MV-4-11 (cell line): ENCODE measurements around the gene ZBTB2.

ENCODE experiments used
- DNase-seq: peaks from one replicate; lab custom pipeline; 2025; lab: John Stamatoyannopoulos, UW

ZBTB2 gene

GRCh38 chr6:151330130-151330696, 61.1 kb downstream of the ZBTB2 start:
- DNase-seq: no peak

GRCh38 chr6:151327101-151327500, 64.3 kb downstream of the ZBTB2 start:
- DNase-seq: no peak

DNA sequence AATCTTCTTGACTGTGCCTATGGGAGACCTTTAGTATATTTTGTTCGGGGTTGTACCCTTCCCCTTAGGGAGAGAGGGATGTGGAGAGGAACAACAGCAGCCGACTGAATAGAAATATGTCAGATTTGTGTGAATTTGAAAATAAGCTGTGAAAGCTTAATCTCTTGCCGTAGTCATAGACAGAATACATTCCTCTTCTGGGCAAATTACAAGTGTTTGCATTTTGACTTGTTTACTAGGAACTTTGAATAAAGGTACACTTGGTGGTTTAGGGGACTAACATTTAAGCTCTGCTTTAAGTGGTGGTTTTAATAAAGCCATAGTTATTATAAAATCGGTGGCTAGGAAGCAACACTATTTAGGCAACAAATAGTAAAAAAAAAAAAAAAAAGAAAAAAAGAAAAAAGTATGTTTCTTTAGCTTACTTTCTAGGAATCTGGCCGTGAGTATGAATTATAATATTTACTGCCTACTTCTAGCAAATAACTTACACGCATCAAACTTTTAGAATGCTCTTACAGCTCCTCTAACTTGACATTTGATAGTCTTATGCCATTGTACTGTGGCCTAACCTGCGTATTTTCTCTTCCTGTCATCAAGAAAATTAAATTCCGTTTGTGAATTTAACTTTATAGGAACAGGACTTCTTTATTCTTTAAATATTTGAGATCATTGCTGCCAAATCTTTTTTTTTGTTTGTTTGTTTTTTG, 65.1 kb downstream of the ZBTB2 start:
- DNase-seq: no peak

DNA sequence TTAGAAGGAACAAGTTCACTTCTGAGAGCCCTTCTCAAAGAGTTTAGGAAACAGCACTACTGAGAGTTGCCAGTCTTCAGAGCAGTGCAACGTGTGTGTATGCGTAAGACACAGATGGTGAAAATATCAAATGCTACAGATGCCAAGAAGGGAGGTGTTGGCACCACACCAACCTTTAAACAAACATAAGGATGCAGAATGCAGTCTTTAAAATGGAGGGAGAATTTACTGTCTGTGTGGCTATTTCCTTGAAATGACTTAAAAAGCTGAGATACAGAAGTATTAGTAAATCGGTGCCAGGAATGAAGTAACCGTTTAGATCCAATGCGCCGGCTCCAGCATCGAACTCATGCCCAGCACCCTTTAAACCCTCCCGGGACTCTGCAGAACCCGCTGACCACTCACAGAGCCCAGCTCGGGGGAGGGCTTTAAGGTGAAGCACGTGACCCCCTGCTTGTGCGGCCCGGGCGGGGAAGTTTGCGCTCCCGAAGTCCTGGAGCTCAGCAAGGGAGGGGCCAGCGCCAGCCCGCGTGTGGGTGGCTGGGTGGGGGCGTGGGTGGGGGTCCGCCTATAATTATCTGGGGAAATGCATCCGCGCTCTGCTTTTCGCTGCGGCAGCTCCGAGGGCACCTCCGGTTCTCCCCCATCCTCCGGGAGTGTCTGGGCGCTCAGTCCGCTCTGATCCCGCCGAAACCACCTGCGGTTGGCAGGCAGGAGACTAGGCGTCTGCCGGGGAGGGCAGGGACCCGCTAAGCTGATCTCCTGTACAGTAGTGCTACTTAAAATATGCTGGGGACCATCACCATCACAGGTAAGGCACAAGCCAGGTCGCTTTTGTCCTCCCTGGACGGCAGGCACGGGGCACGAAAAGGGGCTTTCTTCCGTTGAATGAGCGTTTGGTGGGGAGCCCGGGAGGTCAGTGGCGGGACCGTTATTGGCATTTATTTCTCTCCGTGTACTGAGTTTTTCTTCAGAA, 66.0 kb downstream of the ZBTB2 start:
- no peak for DNase-seq

DNA sequence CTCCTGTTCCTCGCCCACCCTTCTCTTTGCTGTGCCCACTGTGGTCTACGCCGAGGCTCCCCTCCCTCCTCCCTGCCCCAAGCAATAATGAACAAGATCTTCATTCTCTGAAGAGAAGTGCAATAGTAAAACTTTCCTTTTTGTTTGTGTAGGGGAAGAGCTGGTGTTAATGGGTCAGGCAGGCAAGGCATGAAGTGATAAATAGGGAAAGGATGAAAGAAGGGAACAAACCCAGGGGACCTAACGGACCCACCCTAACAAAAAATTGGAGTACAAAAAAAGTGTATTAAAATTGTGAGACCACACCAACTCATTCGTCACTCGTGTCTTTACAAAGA, 66.9 kb downstream of the ZBTB2 start:
- no peak for DNase-seq

DNA sequence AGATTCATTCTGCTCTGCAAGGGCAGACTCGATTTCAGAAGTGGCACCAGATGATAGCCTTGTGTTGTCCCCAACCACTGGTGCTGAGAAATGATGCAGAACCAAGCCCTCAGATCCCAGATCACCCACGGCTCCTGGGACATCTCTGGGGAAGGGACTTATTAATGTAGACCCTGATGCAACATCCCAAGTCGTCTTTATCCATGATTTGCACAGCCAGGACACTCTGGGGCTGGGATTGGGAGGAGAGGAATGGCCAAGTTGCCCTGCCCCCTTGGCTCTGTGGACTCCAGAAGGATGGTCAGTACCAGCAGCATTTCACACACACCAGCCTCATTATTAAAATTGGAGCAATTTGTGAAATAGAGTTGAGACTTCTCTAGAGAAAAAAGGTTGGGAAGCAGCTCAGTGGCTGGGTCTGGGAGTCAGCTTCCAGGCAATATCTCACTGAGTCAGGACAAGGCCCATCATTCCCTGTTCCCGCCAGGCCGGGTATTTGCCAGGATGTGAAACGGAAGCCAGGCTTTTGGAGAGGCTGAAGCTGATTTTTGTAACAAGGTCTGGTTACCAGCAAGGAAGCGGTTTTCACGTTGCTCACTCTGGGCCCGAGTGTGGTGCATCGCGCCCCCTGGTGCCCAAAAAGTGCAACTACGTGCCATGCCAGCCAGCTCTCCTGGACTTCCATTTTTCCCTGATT, 67.4 kb downstream of the ZBTB2 start:
- DNase-seq: peak; percentile 45

- no peak for DNase-seq
Measured at GRCh38 chr6:151322570-151322969, 68.8 kb downstream of the ZBTB2 start.

DNA sequence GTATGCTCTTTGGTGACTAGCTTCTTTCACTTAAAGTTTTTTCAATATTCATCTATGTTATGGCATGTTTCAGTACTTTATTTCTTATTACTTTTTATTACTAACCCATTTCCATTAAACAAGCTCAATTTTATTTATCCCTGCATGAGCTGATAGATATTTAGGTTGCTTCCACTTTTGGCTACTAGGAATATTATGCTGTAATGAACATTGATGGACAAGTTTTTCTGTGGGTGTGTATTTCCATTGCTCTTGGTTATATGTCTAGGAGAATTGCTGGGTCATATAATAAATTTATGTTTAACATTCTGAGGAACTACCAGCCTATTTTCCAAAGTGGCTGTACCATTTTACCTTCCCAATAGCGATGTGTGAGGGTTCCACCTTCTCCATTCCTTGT, 69.9 kb downstream of the ZBTB2 start:
- no peak for DNase-seq

DNA sequence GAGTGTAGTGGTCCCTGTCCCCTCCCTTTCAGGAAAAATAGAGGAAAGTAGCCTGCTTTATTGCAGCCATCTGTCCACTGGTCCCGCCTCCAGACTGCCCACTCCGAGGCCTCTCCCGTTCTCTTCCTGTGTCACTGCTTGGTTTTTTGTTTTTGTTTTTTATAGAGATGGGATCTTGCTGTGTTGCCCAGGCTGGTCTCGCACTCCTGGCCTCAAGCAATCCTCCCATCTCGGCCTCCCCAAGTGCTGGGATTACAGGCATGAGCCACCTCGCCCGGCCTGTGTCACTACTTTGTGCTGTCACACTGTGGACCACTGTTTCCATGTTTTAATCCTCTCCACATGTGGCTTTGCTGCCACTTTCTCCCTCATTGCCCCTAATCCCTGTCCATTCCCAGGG, 71.2 kb downstream of the ZBTB2 start:
- no peak for DNase-seq

DNA sequence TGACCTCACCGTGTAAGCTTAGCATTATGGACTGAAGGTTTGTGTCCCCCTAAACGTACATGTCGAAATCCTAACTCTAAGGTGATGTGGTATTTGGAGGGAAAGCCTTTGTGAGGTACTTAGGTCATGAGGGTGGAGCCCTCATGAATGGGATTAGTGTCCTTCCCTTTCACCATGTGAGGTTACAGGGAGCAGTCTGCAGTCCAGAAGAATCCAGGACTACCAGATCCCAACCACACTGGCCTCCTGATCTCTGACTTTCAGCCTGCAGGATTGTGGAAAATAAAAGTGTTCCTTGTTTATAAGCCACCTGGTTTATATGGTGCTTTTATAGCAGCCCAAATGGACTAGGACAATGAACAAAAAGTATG, 73.4 kb downstream of the ZBTB2 start:
- no peak for DNase-seq

GRCh38 chr6:151317103-151317994, 74.0 kb downstream of the ZBTB2 start:
- no peak for DNase-seq

GRCh38 chr6:151315661-151316060, 75.7 kb downstream of the ZBTB2 start:
- peak; percentile 41 for DNase-seq
